Left lung (tissue), 10 donors: ENCODE results near the gene PALMD. TPM values are rescaled to one million over a fixed set of nuclear protein-coding genes. Genes with fewer than 3 reads are reported as not detected.

Experiments
- ATAC-seq: fragments of 200-7000 bp; cut with Tn5 transposase; one replicate; pipeline ENCODE4 v1.9.1; 2020; ENCODE audit warnings: moderate library complexity
- DNase-seq, 4 donors: peaks; one replicate each; pipeline ENCODE4 v3.0.0-alpha.2; 2013 to 2020
- H3K27ac ChIP-seq, 2 donors: fragments of 200-600 bp; sonication (generic) in 1 of 2; one replicate each; pipeline versions ENCODE4 v1.5.0 to v1.8.0; 2020 to 2021
- H3K27me3 ChIP-seq, 2 donors: fragments of 200-600 bp; sonication (generic) in 1 of 2; one replicate each; pipeline versions ENCODE4 v1.5.0 to v1.8.0; 2020 to 2021
- H3K36me3 ChIP-seq, 2 donors: fragments of 200-600 bp; sonication (generic) in 1 of 2; one replicate each; pipeline versions ENCODE4 v1.5.0 to v1.8.0; 2020 to 2021
- H3K4me1 ChIP-seq, 2 donors: fragments of 200-600 bp; one replicate each; pipeline ENCODE4 v1.8.0; 2021
- H3K4me3 ChIP-seq, 2 donors: fragments of 200-600 bp; sonication (generic) in 1 of 2; one replicate each; pipeline versions ENCODE4 v1.5.0 to v1.8.0; 2020 to 2021; ENCODE audit warnings: mild to moderate bottlenecking in 1 of 2
- H3K9me3 ChIP-seq, 2 donors: fragments of 200-600 bp; sonication (generic) in 1 of 2; one replicate each; pipeline versions ENCODE4 v1.5.0 to v1.8.0; 2020 to 2021
- CTCF ChIP-seq, 2 donors: fragments of 200-600 bp; sonication (generic) in 1 of 2; IDR thresholded peaks; one replicate each; pipeline versions ENCODE4 v1.5.0 to v1.8.0; 2021; ENCODE audit warnings: antibody characterized with exemption in 2 of 2
- intact Hi-C, 2 donors: fragments of 100-400 bp; cut with DNase I; formaldehyde crosslinking; loops; one replicate each; pipeline versions ENCODE4 v1.11.2 to v1.14.2; 2022
- polyA plus RNA-seq, 6 donors: library from polyadenylated mRNA; unstranded; fragments of 120-200 nt; gene quantifications; one replicate each; pipeline ENCODE4 v1.2.1, GENCODE V29; 2013; ENCODE audit not compliant: insufficient read length in 6 of 6
- total RNA-seq, 2 donors: library from RNA; stranded (reverse); fragmentation: NEBNext Ultra II Directional; extraction: Animal tissue kit (Norgen Biotek cat#: 25700); gene quantifications; one replicate each; pipeline ENCODE4 v1.2.1, GENCODE V29; 2021
- donor health status: DM: no; HTN: yes; CAD: no.
- donor health status: DM: no; HTN: no; CAD: no.

PALMD gene
- total and polyA plus RNA-seq, 8 donors, result 14.3 to 29.9 (median 26.1) TPM

- Histone ChIP-seq H3K27ac (no peak overlapping the region), H3K27me3 (no peaks in the 10 kb centered on the region), H3K36me3 (no peaks in the 10 kb centered on the region), H3K4me3 (no peak overlapping the region), H3K9me3 (no peaks in the 10 kb centered on the region), H3K4me1 (no peaks in the 10 kb centered on the region)
- no peak for TF ChIP-seq CTCF (IDR thresholded peaks at IDR 0.05)
- intact Hi-C loops, result no loop called here
- no peak for DNase-seq
- ATAC-seq, result no peak
Measured at GRCh38 chr1:99619583-99619982, 26.3 kb upstream of the PALMD start.

GRCh38 chr1:99621340-99621901, 24.5 kb upstream of the PALMD start:
- Histone ChIP-seq H3K27me3 (no peaks in the 10 kb centered on the region), H3K9me3 (no peaks in the 10 kb centered on the region), H3K4me1 (no peaks in the 10 kb centered on the region), H3K36me3 (no peaks in the 10 kb centered on the region), H3K27ac (no peak overlapping the region), H3K4me3 (no peak overlapping the region)
- DNase-seq, result no peak
- intact Hi-C loops, result no loop called here
- ATAC-seq, result no peak
- TF ChIP-seq CTCF (IDR thresholded peaks at IDR 0.05), result no peak

- TF ChIP-seq CTCF (IDR thresholded peaks at IDR 0.05), result no peak
- no peaks in the 10 kb centered on the region for H3K4me1 ChIP-seq
- no peak overlapping the region for H3K27ac ChIP-seq
- no peaks in the 10 kb centered on the region for H3K9me3 ChIP-seq
- no peaks in the 10 kb centered on the region for H3K27me3 ChIP-seq
- intact Hi-C loops, result no loop called here
- DNase-seq (no peak), ATAC-seq (no peak)
- H3K36me3 ChIP-seq, result no peaks in the 10 kb centered on the region
- H3K4me3 ChIP-seq, result no peak overlapping the region
Measured at GRCh38 chr1:99622702-99623347, 23.1 kb upstream of the PALMD start.

DNA sequence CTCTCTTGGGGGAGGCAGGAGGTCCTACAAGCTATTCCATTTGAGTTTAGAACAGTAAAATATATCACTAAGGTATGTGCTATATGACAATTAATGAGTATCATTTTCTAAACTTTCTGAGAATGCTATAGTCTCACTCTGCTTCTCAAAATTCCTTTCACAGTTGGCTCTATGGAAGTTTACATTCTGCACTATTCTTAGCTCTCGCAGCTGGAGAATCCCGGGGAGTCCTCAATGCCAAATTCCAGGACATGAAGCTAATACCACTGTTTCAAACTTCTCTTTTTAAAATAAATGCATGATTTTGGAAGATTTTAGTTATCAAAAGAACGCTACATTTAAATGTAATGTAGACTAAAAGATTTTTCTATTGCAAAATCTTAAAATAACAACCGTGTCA, 22.4 kb upstream of the PALMD start:
- Histone ChIP-seq H3K36me3 (no peaks in the 10 kb centered on the region), H3K27ac (no peak overlapping the region), H3K27me3 (no peaks in the 10 kb centered on the region), H3K4me1 (no peaks in the 10 kb centered on the region), H3K9me3 (no peaks in the 10 kb centered on the region), H3K4me3 (no peak overlapping the region)
- no peak for TF ChIP-seq CTCF (IDR thresholded peaks at IDR 0.05)
- intact Hi-C loops, result no loop called here
- ATAC-seq (no peak), DNase-seq (no peak)

GRCh38 chr1:99627615-99628014, 18.3 kb upstream of the PALMD start:
- Histone ChIP-seq H3K27me3 (no peaks in the 10 kb centered on the region), H3K36me3 (no peaks in the 10 kb centered on the region), H3K4me3 (no peak overlapping the region), H3K4me1 (no peaks in the 10 kb centered on the region), H3K27ac (no peak overlapping the region), H3K9me3 (no peaks in the 10 kb centered on the region)
- intact Hi-C loops, result no loop called here
- TF ChIP-seq CTCF (IDR thresholded peaks at IDR 0.05), result no peak
- ATAC-seq (no peak), DNase-seq (no peak)
